MM.1S (cell line): Measurements from ENCODE around the gene PPP2CA.

Experiments
- EZH2 ChIP-seq: fragments of 300-600 bp; sonication (generic); optimal IDR thresholded peaks from 2 replicates; pipeline ENCODE3; 2017; ENCODE audit warnings: low read depth, mild to moderate bottlenecking, antibody characterized with exemption, low read length, mixed read lengths
- TF ChIP-seq, protein P1 (sequence below): fragments of 300-600 bp; sonication (generic); IDR thresholded peaks from 2 replicates; pipeline ENCODE4 v1.5.1; 2016; ENCODE audit warnings: antibody characterized with exemption, low read length, mixed read lengths

DNA sequence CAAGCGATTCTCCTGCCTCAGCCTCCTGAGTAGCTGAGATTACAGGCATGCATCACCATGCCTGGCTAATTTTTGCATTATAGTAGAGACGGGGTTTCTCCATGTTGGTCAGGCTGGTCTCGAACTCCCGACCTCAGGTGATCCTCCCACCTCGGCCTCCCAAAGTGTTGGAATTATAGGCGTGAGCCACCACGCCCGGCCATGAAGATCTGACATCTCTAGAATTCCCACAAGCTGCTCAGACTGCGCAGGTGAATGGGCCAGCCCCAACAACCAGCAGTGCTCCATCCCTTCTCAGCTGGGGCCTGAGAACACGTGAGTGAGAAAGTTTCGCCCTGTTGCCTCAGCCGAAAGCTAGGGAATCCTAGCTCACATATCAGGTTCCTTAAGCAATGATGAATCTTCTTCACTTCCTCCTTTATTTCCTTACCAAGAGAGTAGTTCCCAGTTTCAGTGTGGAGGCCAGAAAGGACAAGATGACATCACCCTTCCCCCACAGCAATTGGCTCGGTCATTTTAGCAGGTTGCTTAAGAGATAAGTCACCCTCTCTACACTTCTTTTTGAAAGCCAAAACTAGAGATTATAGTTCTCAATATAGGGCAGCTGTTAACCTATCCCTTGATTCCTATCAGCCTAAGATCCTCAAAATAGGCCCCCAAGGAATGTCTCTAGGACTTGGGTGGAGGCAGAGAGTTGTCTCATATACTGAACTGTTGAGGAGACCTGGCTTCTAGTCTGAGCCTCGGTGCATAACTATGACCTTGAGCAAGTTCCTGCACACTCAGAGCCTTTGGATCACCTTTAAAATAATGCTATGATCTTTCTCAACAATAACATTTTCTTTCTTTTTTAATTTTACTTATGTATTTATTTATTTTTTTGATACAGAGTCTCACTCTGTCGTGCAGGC, 23.9 kb upstream of the PPP2CA start:
- TF ChIP-seq, protein P1, sequence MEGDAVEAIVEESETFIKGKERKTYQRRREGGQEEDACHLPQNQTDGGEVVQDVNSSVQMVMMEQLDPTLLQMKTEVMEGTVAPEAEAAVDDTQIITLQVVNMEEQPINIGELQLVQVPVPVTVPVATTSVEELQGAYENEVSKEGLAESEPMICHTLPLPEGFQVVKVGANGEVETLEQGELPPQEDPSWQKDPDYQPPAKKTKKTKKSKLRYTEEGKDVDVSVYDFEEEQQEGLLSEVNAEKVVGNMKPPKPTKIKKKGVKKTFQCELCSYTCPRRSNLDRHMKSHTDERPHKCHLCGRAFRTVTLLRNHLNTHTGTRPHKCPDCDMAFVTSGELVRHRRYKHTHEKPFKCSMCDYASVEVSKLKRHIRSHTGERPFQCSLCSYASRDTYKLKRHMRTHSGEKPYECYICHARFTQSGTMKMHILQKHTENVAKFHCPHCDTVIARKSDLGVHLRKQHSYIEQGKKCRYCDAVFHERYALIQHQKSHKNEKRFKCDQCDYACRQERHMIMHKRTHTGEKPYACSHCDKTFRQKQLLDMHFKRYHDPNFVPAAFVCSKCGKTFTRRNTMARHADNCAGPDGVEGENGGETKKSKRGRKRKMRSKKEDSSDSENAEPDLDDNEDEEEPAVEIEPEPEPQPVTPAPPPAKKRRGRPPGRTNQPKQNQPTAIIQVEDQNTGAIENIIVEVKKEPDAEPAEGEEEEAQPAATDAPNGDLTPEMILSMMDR, result no peak
- no peak for TF ChIP-seq EZH2
